GM18873 (cell line): ENCODE data around the gene NUDT4B.
"Not testable (repeated sequence)": the region's sequence is repeated elsewhere in the genome, so short reads cannot be mapped to it uniquely, and the experiment has no call there.

Experiments used
- ATAC-seq: cut with Tn5 transposase; IDR thresholded peaks from one replicate; pipeline ENCODE4 v1.9.1; 2021; ENCODE audit warnings: mild to moderate bottlenecking, moderate library complexity, moderate number of reproducible peaks; ENCODE audit not compliant: unreplicated experiment, low FRiP score

The NUDT4B gene

GRCh38 chr1:148735538-148735937, 13.0 kb upstream of the NUDT4B start:
- not testable (repeated sequence) for ATAC-seq

GRCh38 chr1:148738667-148739066, 9.9 kb upstream of the NUDT4B start:
- ATAC-seq: not testable (repeated sequence)

- not testable (repeated sequence) for ATAC-seq
These were observed 5.4 kb upstream of the NUDT4B start for GRCh38 chr1:148743200-148743599.

- not testable (repeated sequence) for ATAC-seq
These were observed 4.6 kb upstream of the NUDT4B start for GRCh38 chr1:148743726-148744720.

GRCh38 chr1:148749335-148749681, 734 bp downstream of the NUDT4B start:
- peak; percentile 80 for ATAC-seq

GRCh38 chr1:148756231-148756630, 7.7 kb downstream of the NUDT4B start:
- not testable (repeated sequence) for ATAC-seq

- ATAC-seq: not testable (repeated sequence)
These were observed 8.9 kb downstream of the NUDT4B start for GRCh38 chr1:148757446-148757845.

GRCh38 chr1:148758412-148758811, 9.8 kb downstream of the NUDT4B start:
- ATAC-seq: peak; percentile 92

GRCh38 chr1:148758925-148759324, 10.4 kb downstream of the NUDT4B start:
- not testable (repeated sequence) for ATAC-seq

GRCh38 chr1:148759749-148760148, 11.2 kb downstream of the NUDT4B start:
- ATAC-seq: not testable (repeated sequence)

GRCh38 chr1:148760206-148760605, 11.6 kb downstream of the NUDT4B start:
- ATAC-seq: not testable (repeated sequence)

GRCh38 chr1:148761360-148761759, 12.8 kb downstream of the NUDT4B start:
- not testable (repeated sequence) for ATAC-seq

GRCh38 chr1:148765238-148766019, 16.9 kb downstream of the NUDT4B start:
- not testable (repeated sequence) for ATAC-seq

GRCh38 chr1:148768541-148768940, 20.0 kb downstream of the NUDT4B start:
- not testable (repeated sequence) for ATAC-seq

- ATAC-seq: not testable (repeated sequence)
These were observed 20.9 kb downstream of the NUDT4B start for GRCh38 chr1:148769495-148769894.

GRCh38 chr1:148773690-148774089, 25.1 kb downstream of the NUDT4B start:
- ATAC-seq: not testable (repeated sequence)

GRCh38 chr1:148774102-148774501, 25.5 kb downstream of the NUDT4B start:
- not testable (repeated sequence) for ATAC-seq

- ATAC-seq: not testable (repeated sequence)
These were observed 26.7 kb downstream of the NUDT4B start for GRCh38 chr1:148775263-148775662.

- not testable (repeated sequence) for ATAC-seq
These were observed 29.1 kb downstream of the NUDT4B start for GRCh38 chr1:148777649-148778048.

GRCh38 chr1:148780404-148780803, 31.8 kb downstream of the NUDT4B start:
- not testable (repeated sequence) for ATAC-seq

GRCh38 chr1:148791543-148792099, 43.0 kb downstream of the NUDT4B start:
- not testable (repeated sequence) for ATAC-seq
